NCI-H460 (cell line): ENCODE measurements around the gene TBC1D4. TPM values are rescaled to one million over a fixed set of nuclear protein-coding genes. Genes with fewer than 3 reads are reported as not detected.

Experiments
- total RNA-seq: library from RNA; depleted of rRNA; stranded (reverse); fragments of >200 nt; shearing (Covaris generic); gene quantifications from 2 replicates; pipeline ENCODE4 v1.2.3, GENCODE V29; 2014; rRNA removed

Gene TBC1D4
- total RNA-seq, 1 experiment from 2014 or later = 14.0 TPM

Other genes with a start within 250 kb of the TBC1D4 start
- 124 and 142 TPM in 2 replicates for gene COMMD6, start 55.7 kb upstream of the TBC1D4 start, total RNA-seq
- gene UCHL3, start 67.6 kb upstream of the TBC1D4 start, total RNA-seq = 48.9 and 51.7 TPM in 2 replicates
- 10.7 and 11.3 TPM in 2 replicates for gene LMO7, start 154.2 kb upstream of the TBC1D4 start, total RNA-seq